ENCODE measurements around the gene EEF2K.
A peak's percentile ranks its signal among the peaks of the same experiment; 100 is the strongest.
"Not testable (repeated sequence)": the region's sequence is repeated elsewhere in the genome, so short reads cannot be mapped to it uniquely, and the experiment has no call there.

The EEF2K gene

DNA sequence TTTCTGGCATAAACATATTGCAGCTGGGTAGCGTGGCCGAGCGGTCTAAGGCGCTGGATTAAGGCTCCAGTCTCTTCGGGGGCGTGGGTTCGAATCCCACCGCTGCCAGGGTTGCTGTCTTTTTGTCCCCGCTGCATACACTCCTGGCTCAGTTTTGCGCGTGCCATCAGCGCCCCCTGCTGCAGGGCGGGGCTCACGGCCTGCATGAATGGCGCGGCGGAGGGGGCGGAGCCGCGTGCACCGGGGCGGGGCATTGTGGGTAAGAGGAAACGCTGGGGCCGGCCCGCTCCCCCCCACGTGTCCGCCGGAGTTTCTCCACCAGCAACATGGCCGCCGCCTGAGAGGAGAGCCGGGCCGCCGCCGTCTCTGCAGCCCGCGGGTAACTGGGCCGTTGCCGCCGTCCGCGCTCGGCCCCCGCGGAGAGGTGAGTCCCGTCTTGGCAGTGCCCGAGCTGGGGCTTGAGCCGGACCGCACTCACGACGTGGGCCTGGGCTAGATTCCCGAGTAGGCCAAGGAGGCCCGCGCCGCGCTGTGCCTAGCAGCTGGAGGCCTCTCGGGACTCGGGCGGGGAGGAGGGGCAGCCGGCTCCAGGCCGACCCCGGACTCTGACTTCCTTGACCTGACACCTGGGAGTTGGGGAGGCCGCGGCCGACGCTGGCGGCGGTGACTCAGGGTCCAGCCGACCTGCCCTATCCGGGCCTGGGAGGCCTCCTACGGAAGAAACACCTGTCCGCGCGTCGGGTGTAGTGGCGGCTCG is 91.2 kb downstream of the EEF2K start, which contains the start of gene POLR3E:
Gene POLR3E (plus strand): TSS at position 296 of the 757 bp plus-strand sequence. CDS start 5,560 bp downstream, outside the sequence.
- peak; percentile 100 for DNase-seq

DNA sequence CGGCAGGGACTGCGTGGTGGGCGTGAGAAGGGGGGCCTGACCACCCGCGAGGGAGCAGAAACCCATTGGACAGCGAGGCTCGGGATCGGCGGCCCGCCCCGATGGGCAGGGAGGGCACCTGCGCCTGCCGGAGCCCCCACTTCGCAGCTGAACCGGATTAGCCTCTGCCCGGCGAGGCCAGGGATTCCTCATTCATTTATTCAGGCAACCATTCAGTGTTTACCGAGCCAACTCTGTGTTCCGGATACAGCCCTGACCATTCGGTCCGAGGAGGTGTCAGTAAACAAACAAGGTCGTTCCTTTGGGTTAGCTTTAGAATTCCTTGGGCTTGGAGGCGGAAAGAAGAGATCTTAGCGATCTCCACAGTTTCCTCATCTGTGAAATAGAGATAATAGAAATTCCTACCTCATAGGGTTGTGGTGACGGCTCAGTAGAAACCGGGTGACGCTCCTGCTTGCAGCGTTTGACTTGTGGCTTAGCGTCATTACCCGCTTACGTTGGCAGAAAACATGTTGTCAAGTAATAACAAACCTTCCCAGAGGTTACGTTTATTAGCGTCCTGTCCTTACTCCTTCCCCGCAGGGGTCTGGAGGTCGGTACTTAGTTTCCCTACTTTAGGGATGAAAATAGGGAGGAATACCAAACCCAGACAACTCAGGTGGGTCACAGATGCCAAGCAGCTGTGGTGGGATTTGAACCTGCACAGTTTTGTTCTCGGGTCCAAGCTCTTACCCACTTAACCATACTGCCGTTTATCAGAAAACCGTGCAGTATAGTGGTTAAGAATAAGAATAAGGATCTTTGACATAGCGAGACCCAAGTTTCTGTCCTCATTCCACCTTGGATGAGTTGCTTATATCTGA is 92.0 kb downstream of the EEF2K start:
- DNase-seq = peak; percentile 87

DNA sequence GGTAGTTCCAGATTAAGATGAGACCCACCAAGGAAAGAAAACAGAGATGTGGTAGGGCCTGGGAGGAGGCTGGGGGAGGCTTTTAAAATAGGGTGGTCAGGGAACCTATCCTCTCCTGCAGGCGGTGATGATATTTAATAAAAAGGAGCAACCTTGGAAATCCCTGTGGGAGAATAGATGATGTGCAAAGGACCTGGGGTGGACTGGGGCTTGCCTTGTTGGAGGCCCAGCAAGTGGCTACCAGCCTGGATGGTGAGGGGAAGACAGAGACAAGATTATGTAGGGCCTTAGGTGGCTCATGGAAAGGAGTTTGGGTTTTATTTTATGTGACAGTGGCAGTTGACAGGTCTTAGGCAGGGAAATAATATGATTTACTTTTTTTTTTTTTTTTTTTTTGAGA is 93.0 kb downstream of the EEF2K start:
- no peak for DNase-seq

DNA sequence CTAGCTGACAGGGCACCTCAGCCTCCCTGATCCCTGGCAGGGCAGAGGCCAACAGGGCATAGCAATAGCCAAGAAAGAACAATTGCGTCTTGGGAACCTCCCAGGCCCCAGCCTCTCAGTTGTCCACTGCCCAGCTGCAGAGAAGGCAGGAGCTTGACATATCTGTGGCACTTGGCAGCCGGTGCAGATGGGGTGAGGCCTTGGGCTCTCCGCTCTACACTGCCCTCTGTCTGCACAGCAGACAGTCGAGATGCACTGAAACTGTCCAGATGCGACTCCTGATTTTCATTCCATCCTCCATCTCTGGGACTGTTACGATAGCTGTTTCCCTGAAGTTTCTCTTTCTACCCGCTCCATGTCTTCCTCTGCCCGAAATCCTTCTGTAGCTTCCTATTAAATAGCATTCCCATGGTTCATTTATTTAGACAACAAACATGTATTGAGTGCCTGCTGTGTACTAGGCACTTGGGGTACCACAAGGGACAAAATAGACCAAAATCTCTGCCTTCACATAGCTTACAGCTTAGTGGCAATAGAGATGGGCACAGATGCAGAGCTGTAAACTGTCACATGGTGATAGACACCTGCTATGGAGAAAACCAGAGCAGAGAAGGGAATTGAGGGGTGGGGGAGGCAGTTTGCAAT is 94.5 kb downstream of the EEF2K start:
- DNase-seq = peak; percentile 80

DNA sequence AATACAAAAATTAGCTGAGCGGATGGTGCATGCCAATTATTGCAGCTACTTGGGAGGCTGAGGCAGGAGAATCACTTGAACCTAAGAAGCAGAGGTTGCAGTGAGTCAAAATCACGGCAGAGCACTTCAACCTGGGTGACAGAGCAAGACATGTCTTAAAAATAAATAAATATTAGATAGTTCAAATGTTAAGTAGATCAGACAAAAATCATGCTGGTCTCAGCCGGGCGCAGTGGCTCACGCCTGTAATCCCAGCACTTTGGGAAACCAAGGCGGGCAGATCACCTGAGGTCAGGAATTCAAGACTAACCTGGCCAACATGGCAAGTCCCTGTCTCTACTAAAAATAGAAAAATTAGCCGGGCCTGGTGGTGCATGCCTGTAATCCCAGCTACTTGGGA is 95.3 kb downstream of the EEF2K start:
- not testable (repeated sequence) for DNase-seq

DNA sequence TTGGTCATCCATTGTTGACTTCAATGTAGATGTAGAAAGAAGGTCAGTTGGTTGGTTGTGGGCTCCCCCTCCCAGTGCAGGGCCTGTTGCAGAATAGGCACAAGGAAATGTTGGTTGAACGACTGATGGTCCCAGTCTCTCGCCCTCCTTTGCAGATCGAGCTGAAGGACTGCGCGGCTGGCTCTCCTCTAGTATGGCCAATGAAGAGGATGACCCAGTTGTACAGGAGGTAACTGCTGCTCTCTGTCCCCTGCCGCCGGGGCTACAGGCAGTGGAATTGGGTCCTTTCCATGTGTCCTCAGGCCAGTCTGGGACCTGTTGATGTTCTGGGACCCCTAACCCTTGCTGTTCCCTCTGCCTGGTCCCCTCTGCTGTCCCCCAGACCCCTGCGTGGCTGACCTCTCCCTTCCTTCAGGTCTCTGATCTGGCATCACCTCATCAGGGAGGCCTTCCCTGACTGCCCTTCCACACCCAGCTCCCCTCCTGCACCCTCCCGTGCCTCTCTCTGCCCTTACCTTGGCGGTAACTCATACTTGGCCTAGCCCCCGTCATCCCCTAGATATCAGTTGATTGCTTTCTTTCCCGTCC is 96.8 kb downstream of the EEF2K start:
- DNase-seq = no peak

DNA sequence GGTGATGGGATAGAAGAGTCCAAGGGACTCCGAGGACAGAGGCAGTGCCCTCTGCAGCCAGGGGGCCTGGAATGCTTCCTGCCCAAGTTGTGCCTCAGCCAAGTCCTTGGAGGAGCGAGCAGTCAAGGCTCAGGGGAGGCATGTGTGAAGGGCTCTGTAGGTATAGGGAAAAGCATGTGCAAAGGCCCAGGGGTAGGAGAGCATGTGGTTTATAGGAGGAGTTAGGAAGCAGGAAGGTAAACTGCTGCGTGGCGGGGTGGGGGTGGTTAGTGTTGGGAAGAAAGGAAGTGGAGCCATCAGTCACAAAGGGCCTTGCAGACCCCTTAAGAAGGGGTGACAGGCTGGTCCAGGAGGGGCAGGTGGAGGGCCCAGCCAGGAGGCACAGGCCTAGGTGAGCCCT is 98.3 kb downstream of the EEF2K start:
- no peak for DNase-seq

DNA sequence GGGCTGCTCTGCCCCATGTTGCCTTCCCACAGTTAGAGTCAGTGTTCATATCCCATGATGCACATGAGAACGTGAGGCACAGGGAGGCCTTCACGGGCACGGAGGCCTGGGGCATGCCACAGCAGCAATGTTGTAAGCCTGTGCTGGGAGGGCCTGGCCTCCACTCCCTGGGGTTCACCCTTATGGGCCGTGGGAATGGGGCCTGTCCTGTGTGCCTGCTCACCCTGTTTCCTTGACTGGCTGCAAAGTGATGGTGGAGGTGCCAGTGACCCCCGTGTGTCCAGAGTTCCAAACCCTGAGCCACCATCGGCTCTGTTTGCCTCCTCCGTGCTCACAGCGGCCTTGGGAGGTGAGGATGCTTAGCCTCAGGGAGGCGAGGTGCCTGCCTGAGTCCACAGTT is 100.7 kb downstream of the EEF2K start:
- no peak for DNase-seq

DNA sequence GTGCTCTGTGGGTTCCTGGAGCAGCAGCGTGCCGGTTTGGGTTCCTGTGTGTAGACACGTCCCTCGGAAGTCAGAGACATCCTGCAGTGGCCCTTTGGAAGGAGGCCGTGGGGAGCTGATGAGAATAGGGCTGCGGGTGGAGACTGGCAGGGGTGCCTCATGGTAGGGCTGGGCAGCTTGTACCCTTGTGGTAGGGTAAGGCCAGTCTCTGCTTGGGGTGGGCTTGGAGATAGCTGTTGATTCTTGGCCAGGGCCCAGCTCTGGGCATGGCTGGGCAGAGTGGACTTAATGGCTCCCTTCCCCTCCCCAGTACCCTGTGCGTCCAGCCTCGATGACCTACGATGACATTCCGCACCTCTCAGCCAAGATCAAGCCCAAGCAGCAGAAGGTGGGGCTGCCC is 101.8 kb downstream of the EEF2K start:
- DNase-seq = no peak

DNA sequence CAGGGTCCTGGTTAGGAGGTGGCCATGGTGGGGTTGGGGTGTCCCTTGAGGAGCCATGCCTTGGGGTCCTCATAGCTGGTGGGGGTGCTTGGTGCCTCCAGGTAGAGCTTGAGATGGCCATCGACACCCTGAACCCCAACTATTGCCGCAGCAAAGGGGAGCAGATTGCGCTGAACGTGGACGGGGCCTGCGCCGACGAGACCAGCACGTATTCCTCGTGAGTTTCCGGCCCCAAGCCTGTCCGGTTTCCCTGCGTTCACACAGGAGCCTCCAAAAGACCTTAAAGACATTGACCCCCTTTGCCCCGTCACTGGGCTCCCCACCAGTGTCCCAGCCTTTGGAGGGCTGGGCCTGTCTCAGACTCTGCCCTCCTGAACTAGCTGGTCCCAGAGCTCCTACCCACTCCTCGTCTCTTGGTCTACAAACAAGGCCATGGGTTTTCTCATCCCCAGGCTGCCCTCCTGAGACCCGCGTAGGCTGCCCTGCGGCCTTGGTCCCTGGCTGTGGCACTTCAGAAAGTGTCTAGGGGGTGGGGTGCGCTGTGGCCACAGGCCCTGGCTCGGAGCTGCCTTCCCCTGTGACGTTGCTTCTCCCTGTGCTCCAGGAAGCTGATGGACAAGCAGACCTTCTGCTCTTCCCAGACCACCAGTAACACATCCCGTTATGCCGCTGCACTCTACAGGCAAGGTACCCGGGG is 102.9 kb downstream of the EEF2K start:
- no peak for DNase-seq

DNA sequence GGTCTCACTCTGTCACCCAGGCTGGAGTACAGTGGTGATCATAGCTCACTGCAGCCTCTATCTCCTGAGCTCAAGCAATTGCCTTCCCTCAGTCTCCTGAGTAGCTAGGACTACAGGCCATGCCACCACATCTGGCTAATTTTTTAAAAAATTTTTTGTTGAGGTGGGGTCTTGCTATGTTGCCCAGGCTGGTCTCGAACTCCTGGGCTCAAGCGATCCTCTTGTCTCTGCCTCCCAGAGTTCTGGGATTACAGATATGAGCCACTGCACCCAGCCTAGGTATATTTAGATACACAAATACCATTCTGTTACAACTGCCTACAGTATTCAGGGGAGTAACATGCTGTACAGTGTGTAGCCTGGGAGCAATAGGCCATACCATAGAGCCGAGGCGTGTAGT is 105.4 kb downstream of the EEF2K start:
- DNase-seq = no peak

DNA sequence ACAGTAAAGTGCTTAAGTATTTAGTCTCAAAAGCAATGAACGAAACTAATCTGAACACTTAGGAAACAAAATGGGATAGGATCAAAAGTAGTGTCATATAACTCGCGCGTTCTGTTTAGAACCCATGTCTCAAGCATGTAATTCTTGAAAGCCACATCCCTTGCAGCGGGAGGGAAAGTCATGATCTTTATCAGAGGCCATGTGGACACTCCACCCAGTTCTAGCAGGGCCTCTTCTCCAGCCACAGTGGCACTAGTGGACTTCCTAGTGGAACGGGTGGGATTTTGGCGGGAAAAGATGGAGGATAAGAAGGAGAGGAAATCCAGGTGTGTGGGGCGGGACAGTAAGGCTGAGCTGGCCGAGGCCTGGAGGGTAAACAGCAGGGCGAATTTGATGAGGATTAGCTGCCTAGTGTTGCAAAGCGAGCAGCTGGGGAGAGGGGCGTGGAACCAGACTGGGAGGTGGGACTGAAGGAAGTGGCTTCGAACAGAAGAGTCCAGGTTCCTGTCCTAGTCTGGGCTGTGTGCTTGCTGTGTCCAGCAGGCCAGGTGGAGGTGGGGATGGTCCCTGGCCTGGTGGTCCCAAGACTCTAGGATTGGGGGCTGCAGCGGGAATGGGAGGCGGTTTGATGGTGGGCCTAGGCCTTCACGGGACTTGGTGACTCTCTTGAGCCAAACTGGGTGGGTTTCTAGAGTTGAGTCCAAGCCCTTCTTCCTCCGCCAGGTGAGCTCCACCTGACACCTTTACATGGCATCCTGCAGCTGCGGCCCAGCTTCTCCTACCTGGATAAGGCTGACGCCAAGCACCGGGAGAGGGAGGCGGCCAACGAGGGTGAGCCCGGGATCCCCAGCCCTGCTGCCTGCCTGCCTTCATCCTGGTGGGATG is 107.1 kb downstream of the EEF2K start:
- peak; percentile 59 for DNase-seq

DNA sequence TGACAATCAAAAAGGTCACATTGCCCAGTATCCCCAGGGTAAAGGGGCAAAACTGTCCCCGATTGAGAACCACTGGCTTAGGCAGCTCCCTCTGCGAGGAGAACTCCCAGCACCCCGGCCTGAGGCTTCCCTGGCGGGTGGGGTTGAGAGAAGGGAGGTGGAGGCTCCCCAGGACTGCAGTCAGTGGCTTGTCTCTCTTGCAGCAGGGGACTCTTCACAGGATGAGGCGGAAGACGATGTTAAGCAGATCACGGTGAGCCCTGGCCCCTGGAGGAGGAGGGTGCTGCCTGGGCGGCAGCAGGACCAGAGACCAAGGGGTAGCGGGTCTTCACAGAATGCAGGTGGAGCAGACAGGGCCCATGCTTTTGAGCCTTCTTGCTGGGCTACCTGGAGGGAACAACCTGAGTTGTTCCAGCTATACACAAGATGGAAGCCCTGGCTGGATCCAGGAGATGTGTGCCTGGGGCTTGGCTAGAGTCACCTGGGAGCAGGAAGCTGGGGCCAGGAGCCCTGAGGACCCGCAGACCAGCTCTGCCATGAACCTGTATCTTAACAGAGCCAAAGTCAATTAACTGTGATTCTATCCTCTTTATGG is 107.9 kb downstream of the EEF2K start:
- peak; percentile 59 for DNase-seq

DNA sequence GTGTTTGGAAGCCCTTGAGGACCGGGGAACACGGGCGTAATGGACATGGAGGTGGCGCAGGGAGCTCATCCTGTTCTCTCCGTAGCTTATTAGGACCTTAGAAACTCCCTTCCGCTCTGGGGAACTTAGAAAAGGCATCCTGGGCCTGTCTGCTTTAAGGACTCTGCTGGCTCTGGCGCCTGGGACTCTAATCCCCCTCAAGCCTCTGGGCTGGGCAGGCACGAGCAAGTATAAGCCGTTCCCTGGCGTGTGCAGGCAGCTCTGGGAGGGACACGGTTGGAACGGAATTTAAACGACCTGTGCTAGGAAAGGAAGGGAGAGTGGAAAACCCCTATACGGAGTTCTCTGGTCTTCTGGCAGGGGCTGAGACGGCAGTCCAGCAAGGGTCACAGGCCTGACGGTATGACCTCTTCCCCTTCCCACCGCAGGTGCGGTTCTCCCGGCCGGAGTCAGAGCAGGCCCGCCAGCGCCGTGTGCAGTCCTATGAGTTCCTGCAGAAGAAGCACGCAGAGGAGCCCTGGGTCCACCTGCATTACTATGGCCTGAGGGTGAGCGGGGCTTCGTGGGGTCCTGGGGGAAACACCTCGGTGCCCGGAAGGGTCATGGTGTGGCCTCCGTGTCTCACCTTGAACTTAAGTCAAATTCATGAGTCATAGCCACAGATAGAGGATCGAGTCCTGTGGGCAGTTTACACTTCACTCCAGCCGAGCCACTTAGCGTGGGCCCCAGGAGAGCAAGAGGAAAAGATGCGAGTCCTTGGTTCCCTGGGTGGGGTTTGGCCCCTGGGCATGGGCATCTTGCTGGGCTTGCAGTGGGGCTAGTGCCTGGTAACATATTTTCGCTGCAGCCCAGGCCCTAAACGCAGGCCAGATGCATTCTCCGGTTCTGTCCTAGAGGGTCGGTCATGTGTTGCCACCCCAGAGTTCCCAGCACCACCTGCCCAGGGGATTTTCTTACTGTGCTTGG is 108.9 kb downstream of the EEF2K start:
- peak; percentile 38 for DNase-seq

DNA sequence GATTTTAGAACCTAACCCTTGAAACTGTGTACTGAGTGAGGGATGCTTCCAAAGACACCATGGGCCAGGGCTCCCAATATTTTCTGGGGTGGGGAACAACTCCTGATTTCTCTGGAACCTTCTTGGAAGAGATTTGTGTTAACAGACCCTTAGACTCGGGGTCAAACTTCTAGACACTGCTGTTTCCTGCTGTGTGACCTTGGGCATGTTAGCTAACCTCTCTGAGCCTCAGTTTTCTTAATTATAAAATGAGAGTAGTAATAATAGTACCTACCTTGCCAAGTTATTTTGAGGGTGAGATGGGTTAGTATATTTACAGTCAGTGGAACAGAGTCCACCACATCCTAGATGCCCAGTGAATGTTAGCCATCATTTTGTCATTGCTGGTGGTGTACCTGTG is 109.9 kb downstream of the EEF2K start:
- DNase-seq = no peak

DNA sequence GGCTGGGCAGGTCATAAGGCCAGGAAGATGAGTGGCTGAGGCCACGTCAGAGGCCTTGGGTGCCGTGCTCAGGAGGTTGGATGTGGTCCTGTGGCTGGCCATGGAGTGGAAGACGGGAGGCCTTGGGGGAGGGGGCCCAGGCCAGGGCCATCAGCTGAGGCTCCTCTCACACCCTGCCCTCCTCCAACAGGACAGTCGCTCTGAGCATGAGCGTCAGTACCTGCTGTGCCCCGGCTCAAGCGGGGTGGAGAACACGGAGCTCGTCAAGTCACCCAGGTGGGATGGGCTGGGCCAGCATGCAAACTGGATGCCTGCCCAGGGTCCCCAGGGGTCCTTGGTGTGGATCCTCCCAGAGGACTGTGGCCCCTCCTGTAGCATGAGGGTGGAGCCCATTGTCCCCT is 110.3 kb downstream of the EEF2K start:
- DNase-seq = no peak

DNA sequence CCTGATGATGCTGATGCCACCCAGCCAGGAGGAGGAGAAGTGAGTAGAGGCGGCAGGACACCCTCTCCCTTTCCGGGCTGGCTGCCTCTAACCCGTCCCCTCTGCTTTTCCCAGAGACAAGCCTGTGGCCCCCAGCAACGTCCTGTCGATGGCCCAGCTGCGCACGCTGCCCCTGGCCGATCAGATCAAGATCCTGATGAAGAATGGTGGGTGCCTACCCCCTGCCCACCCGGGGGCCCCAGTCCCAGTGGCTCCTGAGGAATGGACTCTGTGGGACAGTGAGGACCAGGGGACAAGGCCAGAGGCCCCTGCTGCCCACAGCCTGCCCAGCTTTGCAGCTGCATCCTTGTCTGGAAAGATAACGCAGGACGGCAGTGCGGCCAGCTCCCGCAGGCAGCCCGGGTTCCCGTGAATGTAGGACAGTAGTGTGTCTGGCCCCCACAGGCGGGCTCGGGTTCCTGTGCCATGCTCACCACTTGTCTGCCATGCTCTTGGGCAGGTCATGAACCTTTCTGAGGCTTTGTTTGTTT is 111.0 kb downstream of the EEF2K start:
- DNase-seq = peak; percentile 59

DNA sequence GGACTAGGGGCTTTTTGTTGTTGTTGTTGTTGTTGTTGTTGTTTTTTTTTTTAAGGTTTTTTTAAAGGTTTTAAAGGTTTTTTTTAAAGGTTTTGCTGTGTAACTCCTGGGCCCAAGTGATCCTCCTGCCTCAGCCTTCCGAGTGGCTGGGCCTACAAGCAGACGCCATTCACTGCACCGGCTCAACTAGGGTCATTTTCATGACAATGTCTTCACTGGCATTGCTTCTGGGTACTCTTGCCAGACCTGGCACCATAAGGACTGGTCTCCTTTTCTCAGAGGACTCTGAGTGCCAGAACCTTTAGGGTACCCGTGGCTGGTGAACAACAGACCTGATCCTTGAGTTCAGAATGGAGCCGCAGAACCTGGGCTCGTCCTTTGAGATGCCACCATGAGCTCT is 111.5 kb downstream of the EEF2K start:
- DNase-seq = no peak

DNA sequence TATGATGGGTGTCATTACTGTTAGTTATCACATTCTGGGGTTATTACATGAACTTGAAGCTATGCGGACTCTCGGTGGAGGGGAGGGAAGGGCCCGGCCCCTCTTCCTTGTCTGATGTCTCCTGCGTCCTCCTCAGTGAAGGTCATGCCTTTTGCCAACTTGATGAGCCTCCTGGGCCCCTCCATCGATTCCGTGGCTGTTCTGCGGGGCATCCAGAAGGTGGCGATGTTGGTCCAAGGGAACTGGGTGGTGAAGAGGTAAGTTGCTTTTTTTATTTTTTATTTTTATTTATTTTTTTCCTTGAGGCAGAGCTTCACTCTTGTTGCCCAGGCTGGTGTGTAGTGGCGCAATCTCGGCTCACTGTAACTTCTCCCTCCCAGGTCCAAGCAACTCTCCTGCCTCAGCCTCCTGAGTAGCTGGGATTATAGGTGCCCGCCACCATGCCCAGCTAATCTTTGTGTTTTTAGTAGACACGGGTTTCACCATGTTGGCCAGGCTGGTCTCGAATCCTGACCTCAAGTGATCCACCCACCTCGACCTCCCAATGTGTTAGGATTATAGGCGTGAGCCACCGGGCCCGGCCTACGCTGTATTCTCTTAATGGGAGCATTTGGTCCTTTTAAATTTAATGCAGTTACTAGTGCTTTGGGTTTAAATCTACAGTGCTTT is 112.7 kb downstream of the EEF2K start:
- peak; percentile 85 for DNase-seq

Data from activated effector memory CD4-positive, alpha-beta T cell treated with anti-CD3 and anti-CD28 coated beads, Interleukin-2, amount 50 U/mL, for 16 hours (primary cell).